IPS-15b (cell line): ENCODE measurements around the gene ZFYVE19.

Experiments
- H3K27me3 ChIP-seq: one replicate; pipeline ENCODE4 v1.6.1; 2013; ENCODE audit warnings: low read length; ENCODE audit not compliant: control insufficient read depth, insufficient read depth
- H3K36me3 ChIP-seq: one replicate; pipeline ENCODE4 v1.6.1; 2013; ENCODE audit warnings: low read length; ENCODE audit not compliant: control insufficient read depth, insufficient read depth
- H3K4me1 ChIP-seq: one replicate; pipeline ENCODE4 v1.6.1; 2013; ENCODE audit warnings: mild to moderate bottlenecking, low read length; ENCODE audit not compliant: control insufficient read depth, insufficient read depth
- H3K4me3 ChIP-seq: one replicate; pipeline ENCODE4 v1.5.1; 2013; ENCODE audit warnings: low read depth, low read length
- H3K9ac ChIP-seq: one replicate; pipeline ENCODE4 v1.6.1; 2013; ENCODE audit warnings: low read depth, mild to moderate bottlenecking, low read length
- H3K9me3 ChIP-seq: one replicate; pipeline ENCODE4 v1.6.1; 2013; ENCODE audit warnings: mild to moderate bottlenecking, low read length; ENCODE audit not compliant: control insufficient read depth, insufficient read depth

Gene ZFYVE19

GRCh38 chr15:40768521-40769273 is 38.2 kb upstream of the ZFYVE19 start:
- no peak overlapping the region for H3K4me3 ChIP-seq
- H3K4me1 ChIP-seq, result peaks cover 16% of the 10 kb centered on the region
- H3K9ac ChIP-seq, result no peak overlapping the region
- H3K36me3 ChIP-seq, result peaks cover 18% of the 10 kb centered on the region
- peaks cover 2% of the 10 kb centered on the region for H3K27me3 ChIP-seq
- no peaks in the 10 kb centered on the region for H3K9me3 ChIP-seq

- H3K4me1 ChIP-seq, result peaks cover 16% of the 10 kb centered on the region
- H3K27me3 ChIP-seq, result peaks cover under 1% of the 10 kb centered on the region
- no peak within 1 kb of the TSS for H3K4me3 ChIP-seq
- H3K36me3 ChIP-seq, result peaks cover 24% of the 10 kb centered on the region
- H3K9me3 ChIP-seq, result no peaks in the 10 kb centered on the region
- H3K9ac ChIP-seq, result no peak within 1 kb of the TSS
Observed at GRCh38 chr15:40769274-40770146, 37.4 kb upstream of the ZFYVE19 start, which contains the start of gene C15orf62. C15orf62 (plus strand) TSS chr15:40769980; CDS start chr15:40770496, 516 bp downstream.

GRCh38 chr15:40770147-40770721 is 36.7 kb upstream of the ZFYVE19 start:
- peaks cover 32% of the 10 kb centered on the region for H3K36me3 ChIP-seq
- peaks cover 10% of the 10 kb centered on the region for H3K4me1 ChIP-seq
- no peaks in the 10 kb centered on the region for H3K27me3 ChIP-seq
- H3K9me3 ChIP-seq, result no peaks in the 10 kb centered on the region
- no peak overlapping the region for H3K9ac ChIP-seq
- no peak overlapping the region for H3K4me3 ChIP-seq

GRCh38 chr15:40771242-40771641 is 35.6 kb upstream of the ZFYVE19 start:
- no peak overlapping the region for H3K4me3 ChIP-seq
- H3K9me3 ChIP-seq, result no peaks in the 10 kb centered on the region
- no peak overlapping the region for H3K9ac ChIP-seq

GRCh38 chr15:40772014-40772413 is 34.9 kb upstream of the ZFYVE19 start:
- H3K4me3 ChIP-seq, result no peak overlapping the region
- H3K4me1 ChIP-seq, result no peaks in the 10 kb centered on the region
- H3K9me3 ChIP-seq, result no peaks in the 10 kb centered on the region
- no peaks in the 10 kb centered on the region for H3K27me3 ChIP-seq
- H3K9ac ChIP-seq, result no peak overlapping the region
- H3K36me3 ChIP-seq, result peaks cover 47% of the 10 kb centered on the region

More at GRCh38 chr15:40771242-40771641, 35.6 kb upstream of the ZFYVE19 start:
- peaks cover 1% of the 10 kb centered on the region for H3K4me1 ChIP-seq
- no peaks in the 10 kb centered on the region for H3K27me3 ChIP-seq
- peaks cover 40% of the 10 kb centered on the region for H3K36me3 ChIP-seq

GRCh38 chr15:40773496-40773895 is 33.4 kb upstream of the ZFYVE19 start:
- no peak overlapping the region for H3K4me3 ChIP-seq
- H3K36me3 ChIP-seq, result peaks cover 39% of the 10 kb centered on the region
- H3K4me1 ChIP-seq, result no peaks in the 10 kb centered on the region
- H3K27me3 ChIP-seq, result no peaks in the 10 kb centered on the region
- no peak overlapping the region for H3K9ac ChIP-seq
- no peaks in the 10 kb centered on the region for H3K9me3 ChIP-seq

GRCh38 chr15:40773902-40774301 is 33.0 kb upstream of the ZFYVE19 start:
- Histone ChIP-seq H3K36me3 (peaks cover 41% of the 10 kb centered on the region), H3K4me3 (no peak overlapping the region), H3K9ac (no peak overlapping the region), H3K9me3 (no peaks in the 10 kb centered on the region), H3K27me3 (no peaks in the 10 kb centered on the region), H3K4me1 (no peaks in the 10 kb centered on the region)

- H3K4me3 ChIP-seq, result no peak overlapping the region
- no peaks in the 10 kb centered on the region for H3K4me1 ChIP-seq
- H3K36me3 ChIP-seq, result peaks cover 41% of the 10 kb centered on the region
- H3K9ac ChIP-seq, result no peak overlapping the region
- no peaks in the 10 kb centered on the region for H3K27me3 ChIP-seq
- H3K9me3 ChIP-seq, result no peaks in the 10 kb centered on the region
Observed at GRCh38 chr15:40775007-40775406, 31.9 kb upstream of the ZFYVE19 start.

- Histone ChIP-seq H3K9ac (no peak overlapping the region), H3K36me3 (peaks cover 41% of the 10 kb centered on the region), H3K27me3 (no peaks in the 10 kb centered on the region), H3K4me1 (no peaks in the 10 kb centered on the region), H3K4me3 (no peak overlapping the region), H3K9me3 (no peaks in the 10 kb centered on the region)
Observed at GRCh38 chr15:40775740-40776536, 31.0 kb upstream of the ZFYVE19 start.

- Histone ChIP-seq H3K36me3 (peaks cover 41% of the 10 kb centered on the region), H3K9ac (no peak overlapping the region), H3K4me3 (no peak overlapping the region), H3K9me3 (no peaks in the 10 kb centered on the region), H3K27me3 (no peaks in the 10 kb centered on the region), H3K4me1 (no peaks in the 10 kb centered on the region)
Observed at GRCh38 chr15:40776537-40777141, 30.2 kb upstream of the ZFYVE19 start.
